ENCODE results near the gene ZC3HAV1L. TPM values are rescaled to one million over a fixed set of nuclear protein-coding genes. Genes with fewer than 3 reads are reported as not detected.

The ZC3HAV1L gene
- total and polyA plus RNA-seq, 2 experiments from 2014 or later, result 6.0 to 23.5 TPM

GRCh38 chr7:139011373-139011772, 24.5 kb downstream of the ZC3HAV1L start:
- no peak for DNase-seq (ENCODE audit: low read depth in 1 of 2, low spot score in 1 of 2)
- Histone ChIP-seq H3K27me3 (no peaks in the 10 kb centered on the region), H3K4me1 (ENCODE audit: low read depth) (no peaks in the 10 kb centered on the region), H3K9me3 (ENCODE audit: low read depth) (no peaks in the 10 kb centered on the region), H3K36me3 (no peaks in the 10 kb centered on the region), H3K4me3 (no peak overlapping the region), H3K27ac (no peak overlapping the region)
- no peak for TF ChIP-seq CTCF (IDR thresholded peaks at IDR 0.05; ENCODE audit: low read depth, low read length)

GRCh38 chr7:139004321-139005090, 31.3 kb downstream of the ZC3HAV1L start:
- no peak for TF ChIP-seq CTCF (IDR thresholded peaks at IDR 0.05; ENCODE audit: low read depth, low read length)
- H3K9me3 ChIP-seq (ENCODE audit: low read depth), result no peaks in the 10 kb centered on the region
- no peak overlapping the region for H3K4me3 ChIP-seq
- no peaks in the 10 kb centered on the region for H3K27me3 ChIP-seq
- DNase-seq (ENCODE audit: low read depth in 1 of 2, low spot score in 1 of 2), result no peak
- H3K4me1 ChIP-seq (ENCODE audit: low read depth), result no peaks in the 10 kb centered on the region
- no peaks in the 10 kb centered on the region for H3K36me3 ChIP-seq
- no peak overlapping the region for H3K27ac ChIP-seq

- DNase-seq (ENCODE audit: low read depth in 1 of 2, low spot score in 1 of 2), result no peak
Measured at GRCh38 chr7:138999414-138999813, 36.4 kb downstream of the ZC3HAV1L start.

GRCh38 chr7:138992052-138992531, 43.8 kb downstream of the ZC3HAV1L start:
- H3K27me3 ChIP-seq, result no peaks in the 10 kb centered on the region
- H3K27ac ChIP-seq, result no peak overlapping the region
- H3K4me3 ChIP-seq, result no peak overlapping the region
- no peaks in the 10 kb centered on the region for H3K9me3 ChIP-seq (ENCODE audit: low read depth)
- H3K36me3 ChIP-seq, result no peaks in the 10 kb centered on the region
- no peak for TF ChIP-seq CTCF (IDR thresholded peaks at IDR 0.05; ENCODE audit: low read depth, low read length)
- H3K4me1 ChIP-seq (ENCODE audit: low read depth), result no peaks in the 10 kb centered on the region
- DNase-seq (ENCODE audit: low read depth in 1 of 2, low spot score in 1 of 2), result no peak

More at GRCh38 chr7:138999414-138999813, 36.4 kb downstream of the ZC3HAV1L start:
- Histone ChIP-seq H3K4me3 (no peak overlapping the region), H3K27ac (no peak overlapping the region), H3K4me1 (ENCODE audit: low read depth) (no peaks in the 10 kb centered on the region), H3K9me3 (ENCODE audit: low read depth) (no peaks in the 10 kb centered on the region), H3K36me3 (no peaks in the 10 kb centered on the region), H3K27me3 (no peaks in the 10 kb centered on the region)
- TF ChIP-seq CTCF (IDR thresholded peaks at IDR 0.05; ENCODE audit: low read depth, low read length), result no peak

GRCh38 chr7:138987686-138988085, 48.2 kb downstream of the ZC3HAV1L start:
- no peak for TF ChIP-seq CTCF (IDR thresholded peaks at IDR 0.05; ENCODE audit: low read depth, low read length)

More at GRCh38 chr7:138987686-138988085, 48.2 kb downstream of the ZC3HAV1L start:
- Histone ChIP-seq H3K9me3 (ENCODE audit: low read depth) (no peaks in the 10 kb centered on the region), H3K27ac (no peak overlapping the region), H3K36me3 (no peaks in the 10 kb centered on the region), H3K4me3 (no peak overlapping the region), H3K4me1 (ENCODE audit: low read depth) (no peaks in the 10 kb centered on the region), H3K27me3 (no peaks in the 10 kb centered on the region)
- no peak for DNase-seq (ENCODE audit: low read depth in 1 of 2, low spot score in 1 of 2)

Measured in cardiac muscle cell (in vitro differentiated cells and primary cell).